ENCODE measurements around the gene XPO5.

- TF ChIP-seq CTCF (IDR thresholded peaks at IDR 0.05) (no peak), POLR2A (IDR thresholded peaks at IDR 0.05) (no peak)
Measured at GRCh38 chr6:43610431-43610830, 34.6 kb upstream of the XPO5 start.

Data from adrenal gland (tissue), 5 donors.